GM21825 (cell line): ENCODE results near the gene GJD3.

Experiments
- ATAC-seq: cut with Tn5 transposase; IDR thresholded peaks from one replicate; pipeline ENCODE4 v1.9.1; 2021; ENCODE audit warnings: mild to moderate bottlenecking, moderate library complexity; ENCODE audit not compliant: unreplicated experiment

GJD3 gene

GRCh38 chr17:40354221-40355122 lies 10.1 kb downstream of the GJD3 start:
- no peak for ATAC-seq

DNA sequence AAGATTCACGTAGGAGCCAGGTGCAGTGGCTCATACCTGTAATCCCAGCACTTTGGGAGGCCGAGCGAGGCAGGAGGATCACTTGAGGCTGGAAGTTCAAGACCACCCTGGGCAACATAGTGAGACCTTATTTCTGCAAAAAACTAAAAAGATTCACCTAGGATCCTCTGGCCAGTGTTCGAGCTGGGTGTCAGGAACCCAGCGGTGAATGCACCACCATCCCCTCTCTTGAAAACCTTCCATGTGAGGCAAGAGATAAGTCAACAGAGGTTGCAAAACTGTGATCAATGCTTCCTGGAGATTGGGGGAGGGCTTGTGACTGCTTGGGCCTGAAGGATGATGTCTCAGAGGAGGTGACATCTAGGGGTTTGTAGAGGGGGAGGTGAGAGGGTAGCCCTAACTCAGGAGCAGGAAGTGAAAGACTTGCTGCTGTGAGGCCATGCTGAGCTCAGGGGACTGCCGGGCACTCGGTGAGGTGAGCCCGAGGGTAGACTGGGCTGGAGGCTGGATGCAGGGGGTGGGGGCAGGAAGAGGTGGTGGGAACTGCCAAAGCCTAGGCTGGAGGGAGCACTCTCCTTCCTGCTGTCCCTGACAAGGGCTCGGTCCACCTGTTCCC lies 11.7 kb downstream of the GJD3 start:
- ATAC-seq, result no peak

- no peak for ATAC-seq
These were observed 12.2 kb downstream of the GJD3 start for GRCh38 chr17:40352237-40352778.

DNA sequence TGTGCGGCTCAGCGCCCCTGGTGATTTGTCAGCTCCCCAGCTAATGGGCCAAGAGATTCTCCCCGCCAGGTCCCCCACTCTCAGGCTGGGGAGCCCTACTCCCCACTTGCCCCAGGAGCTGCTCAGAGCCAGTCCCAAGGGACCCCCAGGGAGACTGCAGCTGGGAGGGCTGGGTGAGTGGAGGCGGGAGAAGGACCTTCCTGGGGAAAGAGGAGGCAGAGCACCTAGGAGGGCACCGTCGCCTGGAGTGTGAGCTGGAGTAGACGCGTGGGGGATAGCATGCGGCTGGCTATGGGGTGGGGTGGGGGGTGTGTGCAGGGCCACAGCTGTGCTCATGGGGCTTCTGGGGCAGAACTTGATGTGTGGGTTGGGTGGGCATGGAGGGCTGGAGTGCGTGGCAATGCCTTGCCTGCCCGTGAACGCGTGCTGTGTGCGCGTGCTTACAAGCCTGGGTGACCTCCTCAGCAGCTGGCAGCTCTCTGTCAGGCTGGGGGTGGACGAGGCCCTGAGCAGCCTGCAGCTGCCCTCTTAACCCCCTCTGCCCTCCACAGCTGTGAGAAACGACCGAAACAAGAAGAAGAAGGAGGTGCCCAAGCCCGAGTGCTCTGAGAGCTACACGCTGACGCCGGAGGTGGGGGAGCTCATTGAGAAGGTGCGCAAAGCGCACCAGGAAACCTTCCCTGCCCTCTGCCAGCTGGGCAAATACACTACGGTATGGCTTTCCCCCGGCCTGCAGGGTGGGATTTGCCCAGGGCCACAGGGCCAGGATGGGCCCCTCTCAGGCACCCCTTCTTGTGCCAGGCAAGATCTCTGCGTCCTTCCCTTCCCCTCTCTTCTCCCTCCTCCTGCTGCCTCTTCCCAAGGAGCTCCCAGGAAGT lies 12.9 kb downstream of the GJD3 start:
- ATAC-seq, result no peak

- ATAC-seq, result no peak
These were observed 13.7 kb downstream of the GJD3 start for GRCh38 chr17:40350689-40351358.

- no peak for ATAC-seq
These were observed 14.4 kb downstream of the GJD3 start for GRCh38 chr17:40349895-40350688.

GRCh38 chr17:40349477-40349894 lies 15.1 kb downstream of the GJD3 start:
- ATAC-seq, result no peak

- no peak for ATAC-seq
These were observed 15.7 kb downstream of the GJD3 start for GRCh38 chr17:40348562-40349476.

DNA sequence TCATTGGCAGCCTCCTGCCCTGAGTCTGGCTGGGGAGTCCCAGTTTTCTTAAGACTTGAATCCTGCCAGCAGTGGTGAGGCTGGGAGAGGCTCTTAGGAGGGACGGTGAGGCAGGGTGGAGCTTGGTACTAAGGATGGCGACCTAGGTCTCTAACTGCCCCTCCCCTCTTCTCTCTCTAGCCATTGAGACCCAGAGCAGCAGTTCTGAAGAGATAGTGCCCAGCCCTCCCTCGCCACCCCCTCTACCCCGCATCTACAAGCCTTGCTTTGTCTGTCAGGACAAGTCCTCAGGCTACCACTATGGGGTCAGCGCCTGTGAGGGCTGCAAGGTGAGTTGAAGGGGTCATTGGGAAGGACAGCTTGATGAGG lies 16.4 kb downstream of the GJD3 start:
- no peak for ATAC-seq

DNA sequence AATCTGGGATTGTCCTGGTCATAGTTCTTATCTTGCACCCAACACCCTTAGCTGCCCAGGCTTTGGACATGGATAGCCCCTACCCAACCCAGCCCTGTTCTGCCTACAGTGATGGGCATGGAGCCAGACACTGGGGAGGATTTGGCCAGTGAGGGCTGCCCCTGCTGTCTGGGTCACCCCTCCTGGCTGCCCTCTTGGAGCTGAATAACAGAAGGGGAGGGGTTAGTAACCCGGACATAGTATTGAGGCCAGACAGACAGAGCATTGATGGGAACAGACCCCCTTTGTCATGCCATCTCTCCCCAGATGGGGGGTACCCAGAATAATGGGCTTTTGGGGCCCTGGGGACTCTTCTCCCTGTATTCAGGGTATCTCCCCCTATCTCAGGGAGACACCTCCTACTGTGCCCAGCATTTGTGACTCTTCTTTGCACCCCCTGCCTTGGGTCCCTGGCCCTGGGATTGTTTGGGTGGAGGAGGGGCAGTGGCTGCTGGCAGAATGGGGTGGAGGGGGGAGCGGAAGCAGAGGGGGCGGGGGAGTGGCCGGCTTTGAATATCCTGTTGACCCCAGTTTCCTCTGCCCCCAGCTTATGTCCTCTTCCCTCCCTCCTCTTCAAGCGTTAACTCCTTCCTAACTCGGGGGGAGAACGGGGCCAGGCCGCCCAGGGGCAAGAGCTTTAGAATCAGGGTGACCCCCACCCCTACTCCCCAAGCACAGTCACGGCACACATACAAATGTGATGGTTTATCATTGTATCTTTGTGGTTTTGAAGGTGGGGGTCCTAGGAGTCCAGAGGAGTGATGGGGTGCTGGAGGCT lies 17.0 kb downstream of the GJD3 start:
- ATAC-seq, result no peak

DNA sequence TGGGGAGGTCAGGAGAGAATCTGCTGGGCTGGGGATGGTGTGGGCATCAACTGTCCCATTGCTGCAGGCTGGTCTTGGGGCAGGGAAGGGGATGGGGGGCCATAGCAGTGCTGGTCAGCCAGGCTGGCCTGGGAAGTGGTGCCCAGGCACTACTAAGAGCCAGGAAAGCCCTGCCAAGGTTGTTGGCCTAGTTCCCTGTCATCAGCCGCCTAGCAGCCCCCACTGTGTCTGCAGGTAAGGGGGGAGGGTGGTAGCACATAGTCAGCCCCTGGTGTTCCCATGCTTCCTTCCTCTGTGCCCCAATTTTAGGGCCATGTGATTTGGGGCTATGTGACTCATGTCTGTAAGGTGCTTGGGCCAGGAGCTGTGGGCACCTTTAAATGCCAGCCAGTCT lies 17.8 kb downstream of the GJD3 start:
- no peak for ATAC-seq

GRCh38 chr17:40345994-40346764 lies 18.4 kb downstream of the GJD3 start:
- ATAC-seq, result no peak

DNA sequence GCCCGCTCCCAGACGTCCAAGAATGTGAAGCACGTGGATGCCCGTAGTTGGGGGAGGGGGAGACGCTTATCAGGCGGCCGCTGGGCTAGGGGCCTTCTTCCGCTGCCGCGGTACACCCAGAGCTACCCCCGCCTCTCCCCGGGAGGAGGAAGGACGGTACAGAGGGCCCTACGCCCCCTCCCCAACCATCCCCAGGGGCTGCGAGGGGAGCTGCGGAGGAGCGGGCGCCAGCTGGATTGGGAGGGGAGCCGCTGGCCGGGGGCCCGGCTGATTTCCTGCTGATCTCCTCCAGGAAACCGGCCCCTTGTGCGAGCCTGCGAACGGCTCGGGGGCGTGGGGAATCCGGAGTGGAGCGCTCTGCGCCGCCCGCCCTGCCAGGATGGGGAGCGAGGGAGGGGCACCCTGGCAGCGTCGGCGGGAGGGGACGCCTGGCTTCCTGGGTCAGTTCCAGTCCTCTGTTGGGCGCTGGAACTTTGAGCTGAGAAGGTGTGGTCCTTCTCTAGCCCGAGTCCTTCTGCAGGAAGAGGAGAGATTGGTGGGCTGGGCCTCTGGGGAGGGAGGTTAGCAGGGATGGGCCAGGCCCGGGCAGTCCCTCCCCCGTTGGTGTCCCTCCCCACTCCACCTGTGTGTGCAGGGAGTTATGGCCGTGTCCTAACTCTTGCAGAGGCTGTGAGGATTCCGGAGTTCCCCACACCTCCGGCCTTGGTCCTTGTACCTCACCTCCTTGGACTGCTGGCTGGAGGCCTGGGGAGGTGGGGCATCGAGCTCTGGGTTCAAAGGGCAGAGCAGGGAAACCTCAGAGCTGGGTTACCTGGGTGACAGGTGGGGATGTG lies 19.2 kb downstream of the GJD3 start:
- no peak for ATAC-seq

DNA sequence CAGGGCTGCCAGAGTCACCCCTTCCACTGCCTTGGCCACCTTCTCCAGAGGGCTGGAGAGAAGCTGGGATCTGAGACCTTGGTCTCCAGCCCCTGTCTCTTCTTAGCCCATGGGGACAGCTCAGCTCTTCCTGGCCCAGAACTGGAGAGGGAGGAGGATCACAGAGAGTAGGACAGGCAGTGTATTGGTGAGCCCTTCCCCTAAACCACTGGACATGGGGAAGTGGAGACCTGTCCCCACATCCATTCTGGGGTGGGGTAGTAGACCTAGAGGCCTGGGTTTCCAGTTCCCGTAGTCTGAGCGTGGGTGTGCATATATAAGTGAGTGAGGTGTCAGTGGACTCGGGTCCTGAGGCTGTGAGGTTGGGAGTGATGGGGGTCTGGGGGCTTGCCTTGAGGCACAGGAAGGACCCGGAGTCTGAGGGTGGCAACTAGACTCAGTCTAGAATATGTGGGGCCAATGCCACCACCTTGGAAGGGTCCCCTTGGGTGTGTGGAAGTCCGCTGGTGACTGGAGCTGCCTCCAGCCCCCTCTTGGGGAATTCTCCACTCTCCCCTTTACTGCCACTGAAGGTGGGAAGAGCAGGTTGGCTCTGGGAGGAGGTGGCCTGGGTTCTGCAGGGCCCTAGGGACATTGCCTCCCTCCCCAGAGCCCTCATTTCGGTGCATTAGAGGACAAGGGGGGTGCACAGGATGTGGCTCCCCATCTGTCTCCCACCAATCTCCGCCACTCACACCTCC lies 19.9 kb downstream of the GJD3 start:
- ATAC-seq, result no peak

DNA sequence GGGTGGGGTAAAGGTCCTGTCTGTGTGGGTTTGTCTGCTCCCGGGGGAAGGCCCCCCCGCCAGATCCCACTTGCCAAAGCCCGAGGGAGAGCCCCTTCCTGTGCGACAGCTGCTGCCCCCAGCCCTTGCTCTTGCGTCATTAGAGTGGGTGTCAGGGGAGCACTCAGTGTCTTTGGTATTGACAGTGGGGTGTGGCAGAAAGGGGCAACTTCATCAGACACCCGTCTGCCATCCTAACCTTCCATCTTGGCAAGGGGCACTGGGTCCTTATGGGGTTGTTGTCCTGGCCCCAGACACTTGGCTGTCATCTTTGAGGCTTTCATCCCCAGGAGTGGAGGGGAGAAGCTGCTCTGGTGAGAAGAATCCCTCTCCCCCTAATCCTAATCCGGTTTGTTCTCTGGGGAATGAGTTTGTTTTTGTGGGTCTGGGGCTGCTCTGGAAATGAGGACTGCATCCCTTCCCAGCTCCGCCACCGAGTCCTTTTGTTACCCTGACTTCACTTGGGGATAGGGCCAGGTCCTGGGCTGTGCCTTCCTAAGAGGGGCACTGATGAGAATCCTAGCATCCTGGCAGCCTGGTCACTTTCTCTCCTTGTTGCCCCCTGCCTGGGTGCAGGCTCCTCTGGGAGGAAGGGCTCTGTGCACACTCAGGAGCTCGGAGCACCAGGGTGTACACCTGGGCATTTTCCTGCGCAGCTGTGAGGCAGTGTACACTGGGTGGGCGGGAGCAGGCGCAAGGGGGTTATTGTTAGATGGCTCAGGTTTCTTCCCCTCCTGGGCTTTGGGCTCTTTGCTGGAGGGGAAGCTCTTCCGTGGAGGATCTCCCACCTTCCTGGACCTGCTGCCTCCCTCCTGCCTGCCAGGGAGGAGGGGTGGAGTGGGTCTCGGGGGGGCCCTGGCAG lies 21.1 kb downstream of the GJD3 start:
- ATAC-seq, result no peak
